Heart left ventricle (tissue), 13 donors: ENCODE results near the gene PRRT4.

ENCODE experiments used
- POLR2A ChIP-seq, 2 donors: fragments of 450-650 bp; IDR thresholded peaks; one replicate each; pipeline ENCODE4 v1.6.1; 2017; ENCODE audit warnings: antibody characterized with exemption in 2 of 2, mild to moderate bottlenecking in 2 of 2, moderate library complexity in 2 of 2
- TF ChIP-seq, protein P1 (sequence below), 12 donors: fragments of 200-600 bp; sonication (generic) in 4 of 12; IDR thresholded peaks; one replicate each; pipeline versions ENCODE4 v1.5.0 to v1.8.0; 2018 to 2022; ENCODE audit warnings: antibody characterized with exemption in 12 of 12, mild to moderate bottlenecking in 5 of 12
- donor health status: ischemic (EF 13 %, LVEDD 7.1; RV severe dilation, severe dysfunction).
- donor health status: DM: no; HTN: yes; CAD: no.
- donor health status: DM: no; HTN: no; CAD: no.
- donor health status: ischemic (EF 25% LVEDD 6.9; RV normal size, moderate dysfunction).
- donor health status: ischemic (EF 25% LVEDD 5.7; RV mildly dilated, moderate dysfunction).
- donor health status: ischemic (EF 35%, LVEDD 5.7; RV mildly dilated, moderate dysfunction).
- donor health status: nonischemic (EF 11% LVEDD 7.7; RV severe dilation, severe dysfunction).
- donor health status: DM: yes; HTN: yes; CAD: no.
- donor health status: PGD.
- donor health status: ischemic (EF 29% LVEDD 5.4; RV normal size, mild dysfunction).
- donor health status: nonischemic (EF 23%, LVEDD 6.1; RV moderate dilation, normal function).

DNA sequence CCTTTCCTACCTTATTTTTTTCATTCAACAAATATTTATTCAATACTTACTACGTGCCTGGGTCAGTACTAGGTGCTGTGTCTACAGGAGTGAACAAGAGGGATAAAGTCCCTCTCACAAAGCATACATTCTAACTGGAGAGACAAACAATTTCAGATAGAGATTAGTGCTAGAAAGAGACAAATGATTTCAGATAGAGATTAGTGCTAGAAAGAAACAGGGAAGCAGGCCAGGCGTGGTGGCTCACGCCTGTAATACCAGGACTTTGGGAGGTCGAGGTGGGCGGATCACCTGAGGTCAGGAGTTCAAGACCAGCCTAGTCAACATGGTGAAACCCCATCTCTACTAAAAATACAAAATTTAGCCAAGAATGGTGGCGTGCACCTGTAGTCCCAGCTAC is 52.4 kb downstream of the PRRT4 start:
- TF ChIP-seq, protein P1, sequence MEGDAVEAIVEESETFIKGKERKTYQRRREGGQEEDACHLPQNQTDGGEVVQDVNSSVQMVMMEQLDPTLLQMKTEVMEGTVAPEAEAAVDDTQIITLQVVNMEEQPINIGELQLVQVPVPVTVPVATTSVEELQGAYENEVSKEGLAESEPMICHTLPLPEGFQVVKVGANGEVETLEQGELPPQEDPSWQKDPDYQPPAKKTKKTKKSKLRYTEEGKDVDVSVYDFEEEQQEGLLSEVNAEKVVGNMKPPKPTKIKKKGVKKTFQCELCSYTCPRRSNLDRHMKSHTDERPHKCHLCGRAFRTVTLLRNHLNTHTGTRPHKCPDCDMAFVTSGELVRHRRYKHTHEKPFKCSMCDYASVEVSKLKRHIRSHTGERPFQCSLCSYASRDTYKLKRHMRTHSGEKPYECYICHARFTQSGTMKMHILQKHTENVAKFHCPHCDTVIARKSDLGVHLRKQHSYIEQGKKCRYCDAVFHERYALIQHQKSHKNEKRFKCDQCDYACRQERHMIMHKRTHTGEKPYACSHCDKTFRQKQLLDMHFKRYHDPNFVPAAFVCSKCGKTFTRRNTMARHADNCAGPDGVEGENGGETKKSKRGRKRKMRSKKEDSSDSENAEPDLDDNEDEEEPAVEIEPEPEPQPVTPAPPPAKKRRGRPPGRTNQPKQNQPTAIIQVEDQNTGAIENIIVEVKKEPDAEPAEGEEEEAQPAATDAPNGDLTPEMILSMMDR (IDR thresholded peaks at IDR 0.05), result no peak
- TF ChIP-seq POLR2A (IDR thresholded peaks at IDR 0.05), result no peak
